SK-N-SH treated with all-trans-retinoic acid at 6 μM for 48 hours (cell line): ENCODE measurements around the gene SH3TC1.

Experiments
- CSDC2 ChIP-seq: fragments of 250-450 bp; sonication (Bioruptor Pico); IDR thresholded peaks from 2 replicates; pipeline ENCODE4 v1.5.0; 2020; ENCODE audit warnings: mild to moderate bottlenecking, moderate library complexity
- GLIS3 ChIP-seq: fragments of 250-450 bp; sonication (Bioruptor Pico); IDR thresholded peaks from 2 replicates; pipeline ENCODE4 v1.5.0; 2020; ENCODE audit warnings: mild to moderate bottlenecking, moderate library complexity
- PATZ1 ChIP-seq: fragments of 250-450 bp; sonication (Bioruptor Pico); IDR thresholded peaks from 2 replicates; pipeline ENCODE4 v1.8.0; 2020; ENCODE audit warnings: mild to moderate bottlenecking, moderate library complexity, borderline replicate concordance
- TCF4 ChIP-seq: fragments of 250-450 bp; sonication (Bioruptor Pico); IDR thresholded peaks from 2 replicates; pipeline ENCODE4 v1.8.0; 2021; ENCODE audit warnings: mild to moderate bottlenecking, moderate library complexity, borderline replicate concordance
- ZNF565 ChIP-seq: fragments of 450-650 bp; formaldehyde crosslinking; conservative IDR thresholded peaks from 2 replicates; pipeline ENCODE4 v1.5.0; 2020; ENCODE audit warnings: low read depth, mild to moderate bottlenecking, moderate library complexity
- TF ChIP-seq, protein P1 (sequence below): fragments of 250-450 bp; sonication (Bioruptor Pico); IDR thresholded peaks from 2 replicates; pipeline ENCODE4 v1.5.0; 2020; ENCODE audit warnings: mild to moderate bottlenecking, moderate library complexity
- TF ChIP-seq, protein P2 (sequence below): fragments of 250-450 bp; sonication (Bioruptor Pico); IDR thresholded peaks from 2 replicates; pipeline ENCODE4 v1.8.0; 2021; ENCODE audit warnings: low read depth, mild to moderate bottlenecking, moderate library complexity, borderline replicate concordance

DNA sequence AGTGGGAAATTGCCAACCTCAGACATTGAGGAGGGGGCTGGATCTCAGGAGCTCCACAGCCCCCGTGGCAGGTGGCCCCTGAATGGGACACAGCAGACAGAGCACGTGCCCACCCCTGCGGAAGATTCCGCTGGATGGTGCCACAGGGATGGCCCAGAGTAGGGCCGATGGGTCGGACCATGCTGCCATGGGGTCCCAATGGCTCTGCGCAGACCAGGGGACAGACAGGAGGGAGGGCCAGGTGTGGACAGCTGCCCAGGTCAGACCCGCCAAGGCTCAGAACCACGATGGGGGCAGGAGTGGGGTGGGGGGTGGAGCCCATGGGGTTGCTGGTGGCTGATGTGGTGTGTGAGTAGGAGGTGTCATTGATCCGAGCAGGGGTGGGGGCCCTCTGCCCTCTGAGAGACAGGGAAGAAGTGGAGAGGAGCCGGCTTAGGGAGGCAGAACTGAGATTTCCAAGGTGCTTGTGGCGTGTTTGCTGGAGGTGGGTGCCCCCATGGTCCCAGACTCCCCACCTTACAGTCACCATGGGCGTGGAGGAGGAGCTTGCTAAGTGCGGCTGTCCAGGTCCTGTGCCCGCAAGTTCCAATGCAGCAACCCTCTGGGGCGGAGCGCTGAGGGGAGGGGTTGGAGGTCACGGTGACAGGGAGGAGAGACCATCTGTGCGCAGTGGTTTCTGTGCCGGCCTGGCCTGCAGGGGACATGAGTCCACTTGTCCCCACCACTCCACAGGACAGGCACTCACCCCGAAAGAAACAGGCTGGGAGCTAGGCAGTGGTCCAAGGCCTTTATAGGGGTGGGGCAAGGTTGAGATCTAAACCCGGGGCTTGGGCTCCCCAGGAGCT, 12.9 kb downstream of the SH3TC1 start:
- no peak for TF ChIP-seq PATZ1 (CRISPR knock-in tag)
- TF ChIP-seq, protein P1, sequence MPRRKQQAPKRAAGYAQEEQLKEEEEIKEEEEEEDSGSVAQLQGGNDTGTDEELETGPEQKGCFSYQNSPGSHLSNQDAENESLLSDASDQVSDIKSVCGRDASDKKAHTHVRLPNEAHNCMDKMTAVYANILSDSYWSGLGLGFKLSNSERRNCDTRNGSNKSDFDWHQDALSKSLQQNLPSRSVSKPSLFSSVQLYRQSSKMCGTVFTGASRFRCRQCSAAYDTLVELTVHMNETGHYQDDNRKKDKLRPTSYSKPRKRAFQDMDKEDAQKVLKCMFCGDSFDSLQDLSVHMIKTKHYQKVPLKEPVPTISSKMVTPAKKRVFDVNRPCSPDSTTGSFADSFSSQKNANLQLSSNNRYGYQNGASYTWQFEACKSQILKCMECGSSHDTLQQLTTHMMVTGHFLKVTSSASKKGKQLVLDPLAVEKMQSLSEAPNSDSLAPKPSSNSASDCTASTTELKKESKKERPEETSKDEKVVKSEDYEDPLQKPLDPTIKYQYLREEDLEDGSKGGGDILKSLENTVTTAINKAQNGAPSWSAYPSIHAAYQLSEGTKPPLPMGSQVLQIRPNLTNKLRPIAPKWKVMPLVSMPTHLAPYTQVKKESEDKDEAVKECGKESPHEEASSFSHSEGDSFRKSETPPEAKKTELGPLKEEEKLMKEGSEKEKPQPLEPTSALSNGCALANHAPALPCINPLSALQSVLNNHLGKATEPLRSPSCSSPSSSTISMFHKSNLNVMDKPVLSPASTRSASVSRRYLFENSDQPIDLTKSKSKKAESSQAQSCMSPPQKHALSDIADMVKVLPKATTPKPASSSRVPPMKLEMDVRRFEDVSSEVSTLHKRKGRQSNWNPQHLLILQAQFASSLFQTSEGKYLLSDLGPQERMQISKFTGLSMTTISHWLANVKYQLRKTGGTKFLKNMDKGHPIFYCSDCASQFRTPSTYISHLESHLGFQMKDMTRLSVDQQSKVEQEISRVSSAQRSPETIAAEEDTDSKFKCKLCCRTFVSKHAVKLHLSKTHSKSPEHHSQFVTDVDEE (CRISPR knock-in tag): no peak
- TF ChIP-seq, protein P2, sequence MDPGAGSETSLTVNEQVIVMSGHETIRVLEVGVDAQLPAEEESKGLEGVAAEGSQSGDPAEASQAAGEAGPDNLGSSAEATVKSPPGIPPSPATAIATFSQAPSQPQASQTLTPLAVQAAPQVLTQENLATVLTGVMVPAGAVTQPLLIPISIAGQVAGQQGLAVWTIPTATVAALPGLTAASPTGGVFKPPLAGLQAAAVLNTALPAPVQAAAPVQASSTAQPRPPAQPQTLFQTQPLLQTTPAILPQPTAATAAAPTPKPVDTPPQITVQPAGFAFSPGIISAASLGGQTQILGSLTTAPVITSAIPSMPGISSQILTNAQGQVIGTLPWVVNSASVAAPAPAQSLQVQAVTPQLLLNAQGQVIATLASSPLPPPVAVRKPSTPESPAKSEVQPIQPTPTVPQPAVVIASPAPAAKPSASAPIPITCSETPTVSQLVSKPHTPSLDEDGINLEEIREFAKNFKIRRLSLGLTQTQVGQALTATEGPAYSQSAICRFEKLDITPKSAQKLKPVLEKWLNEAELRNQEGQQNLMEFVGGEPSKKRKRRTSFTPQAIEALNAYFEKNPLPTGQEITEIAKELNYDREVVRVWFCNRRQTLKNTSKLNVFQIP (CRISPR knock-in tag): no peak
- TF ChIP-seq ZNF565 (CRISPR knock-in tag): no peak
- no peak for TF ChIP-seq TCF4
- TF ChIP-seq CSDC2 (CRISPR knock-in tag): no peak
- no peak for TF ChIP-seq GLIS3 (CRISPR knock-in tag)
